NT2/D1 (cell line): ENCODE data around the gene C2CD4B.

Source experiments
- SUZ12 ChIP-seq: IDR thresholded peaks from 2 replicates; pipeline ENCODE4 v1.6.1; 2011; ENCODE audit not compliant: insufficient read length, insufficient read depth; ENCODE audit errors: extremely low read depth
- ZNF274 ChIP-seq: IDR thresholded peaks from 2 replicates; pipeline ENCODE4 v1.6.1; 2011; ENCODE audit warnings: mild to moderate bottlenecking, low read depth, low read length

GRCh38 chr15:62133141-62133540 is 31.9 kb downstream of the C2CD4B start:
- TF ChIP-seq ZNF274 (no peak), SUZ12 (no peak)
